C4-2B (cell line): ENCODE measurements around the gene CASZ1.

Source experiments
- CTCF ChIP-seq: fragments of 450-650 bp; conservative IDR thresholded peaks from 2 replicates; pipeline ENCODE4 v1.5.1; 2017; ENCODE audit warnings: mild to moderate bottlenecking
- ZFX ChIP-seq: fragments of 450-650 bp; IDR thresholded peaks from 2 replicates; pipeline ENCODE4 v1.6.1; 2017

DNA sequence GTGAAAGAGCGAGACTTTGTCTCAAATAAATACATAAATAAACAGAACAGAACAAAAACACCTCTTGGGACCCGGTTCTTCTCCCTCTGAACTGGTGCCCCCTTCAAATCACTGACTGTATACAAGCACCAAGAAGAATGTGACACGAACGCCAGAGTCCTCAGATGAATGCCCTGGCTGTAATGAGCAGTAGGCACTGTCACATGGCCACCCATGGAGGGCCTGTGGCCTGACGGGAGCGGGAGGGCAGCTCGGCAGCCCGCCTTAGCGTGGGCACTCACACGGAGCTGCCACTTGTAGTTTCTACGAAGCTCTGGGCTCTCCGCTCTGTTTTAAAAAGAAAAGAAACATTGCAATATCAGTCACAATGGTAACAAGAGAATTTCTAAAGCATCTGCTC lies 175.7 kb downstream of the CASZ1 start:
- TF ChIP-seq CTCF (no peak), ZFX (no peak)
